GM12801 (cell line): ENCODE data around the gene CDC42BPA.

Experiments
- TF ChIP-seq, protein P1 (sequence below): IDR thresholded peaks from one replicate; pipeline ENCODE4 v1.5.1; 2011; ENCODE audit warnings: control low read depth; ENCODE audit not compliant: insufficient read length; ENCODE audit errors: extremely low read depth

CDC42BPA gene

GRCh38 chr1:227059076-227059475 lies 259.2 kb downstream of the CDC42BPA start:
- TF ChIP-seq, protein P1, sequence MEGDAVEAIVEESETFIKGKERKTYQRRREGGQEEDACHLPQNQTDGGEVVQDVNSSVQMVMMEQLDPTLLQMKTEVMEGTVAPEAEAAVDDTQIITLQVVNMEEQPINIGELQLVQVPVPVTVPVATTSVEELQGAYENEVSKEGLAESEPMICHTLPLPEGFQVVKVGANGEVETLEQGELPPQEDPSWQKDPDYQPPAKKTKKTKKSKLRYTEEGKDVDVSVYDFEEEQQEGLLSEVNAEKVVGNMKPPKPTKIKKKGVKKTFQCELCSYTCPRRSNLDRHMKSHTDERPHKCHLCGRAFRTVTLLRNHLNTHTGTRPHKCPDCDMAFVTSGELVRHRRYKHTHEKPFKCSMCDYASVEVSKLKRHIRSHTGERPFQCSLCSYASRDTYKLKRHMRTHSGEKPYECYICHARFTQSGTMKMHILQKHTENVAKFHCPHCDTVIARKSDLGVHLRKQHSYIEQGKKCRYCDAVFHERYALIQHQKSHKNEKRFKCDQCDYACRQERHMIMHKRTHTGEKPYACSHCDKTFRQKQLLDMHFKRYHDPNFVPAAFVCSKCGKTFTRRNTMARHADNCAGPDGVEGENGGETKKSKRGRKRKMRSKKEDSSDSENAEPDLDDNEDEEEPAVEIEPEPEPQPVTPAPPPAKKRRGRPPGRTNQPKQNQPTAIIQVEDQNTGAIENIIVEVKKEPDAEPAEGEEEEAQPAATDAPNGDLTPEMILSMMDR, result no peak

GRCh38 chr1:227058321-227058751 lies 260.0 kb downstream of the CDC42BPA start:
- TF ChIP-seq, protein P1, result no peak

GRCh38 chr1:227049253-227049652 lies 269.0 kb downstream of the CDC42BPA start:
- TF ChIP-seq, protein P1, result no peak

DNA sequence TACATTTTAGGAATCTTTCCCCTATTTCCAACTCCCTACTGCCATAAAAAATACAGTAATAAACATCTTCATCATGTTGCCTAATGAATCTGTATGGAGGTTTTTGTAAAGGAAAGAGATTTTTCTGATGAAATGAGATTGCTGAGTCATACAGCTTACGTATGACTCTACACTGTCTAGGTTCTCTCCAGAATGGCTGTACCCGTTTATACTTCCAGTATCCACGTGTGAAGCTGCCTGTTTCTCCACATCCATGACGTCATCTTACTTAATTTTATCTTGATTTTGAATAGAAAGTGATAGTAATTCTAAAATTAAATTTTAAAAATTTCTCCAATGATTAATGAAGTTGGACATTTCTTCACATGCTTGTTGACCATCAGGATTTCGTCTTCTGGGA lies 274.5 kb downstream of the CDC42BPA start:
- TF ChIP-seq, protein P1, result no peak

DNA sequence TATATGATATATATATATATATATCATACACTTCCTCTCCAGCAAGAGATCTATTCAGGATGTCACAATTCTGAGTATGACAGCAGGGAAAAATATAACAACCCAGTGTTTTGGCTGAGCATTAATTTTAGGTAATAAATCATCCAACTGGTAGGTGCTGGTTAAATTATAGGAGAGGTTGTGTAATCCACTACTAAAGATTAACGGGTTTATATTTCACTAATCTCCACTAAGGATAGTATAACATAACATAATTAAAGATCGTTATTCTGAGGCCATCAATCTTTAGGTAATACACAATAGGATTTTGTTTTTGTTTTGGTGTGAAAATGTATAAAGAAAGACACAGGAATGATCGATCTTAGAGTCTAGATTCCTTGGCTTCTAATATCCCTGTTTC lies 276.0 kb downstream of the CDC42BPA start:
- TF ChIP-seq, protein P1, result no peak

DNA sequence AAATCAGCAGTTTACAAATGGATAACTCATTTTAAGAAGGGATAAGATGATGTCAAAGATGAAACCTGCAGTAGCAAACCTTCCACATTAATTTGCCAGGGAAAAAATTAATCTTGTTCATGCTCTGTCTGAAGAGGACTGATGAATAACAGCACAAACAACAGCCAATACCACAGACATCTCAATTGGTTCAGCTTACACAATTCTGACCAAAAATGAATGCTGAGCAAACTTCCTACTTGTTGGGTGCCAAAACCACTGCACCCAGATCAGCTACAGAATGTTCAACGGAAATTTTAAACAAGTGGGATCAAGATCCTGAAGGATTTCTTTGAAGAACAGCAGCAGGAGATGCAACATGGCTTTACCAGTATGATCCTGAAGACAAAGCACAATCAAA lies 279.9 kb downstream of the CDC42BPA start:
- TF ChIP-seq, protein P1, result no peak

DNA sequence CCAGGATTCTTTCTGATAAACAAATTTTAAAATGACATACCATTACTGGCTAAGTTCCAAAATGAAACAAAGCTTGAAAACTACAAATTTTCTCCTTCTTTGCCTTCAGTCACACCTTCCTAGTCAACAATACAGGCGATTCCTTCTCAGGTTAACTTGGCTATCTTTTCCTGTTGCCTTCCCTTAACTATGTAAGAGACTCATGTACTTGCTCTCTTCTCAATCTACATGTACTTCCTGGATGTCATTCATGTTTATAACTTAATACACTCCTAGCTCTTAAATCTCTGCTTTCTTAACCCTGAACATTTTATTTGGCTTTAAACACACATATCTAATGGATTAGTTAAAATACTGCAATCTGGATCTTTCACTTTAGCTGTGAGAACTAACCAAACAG lies 281.2 kb downstream of the CDC42BPA start:
- TF ChIP-seq, protein P1, result no peak

DNA sequence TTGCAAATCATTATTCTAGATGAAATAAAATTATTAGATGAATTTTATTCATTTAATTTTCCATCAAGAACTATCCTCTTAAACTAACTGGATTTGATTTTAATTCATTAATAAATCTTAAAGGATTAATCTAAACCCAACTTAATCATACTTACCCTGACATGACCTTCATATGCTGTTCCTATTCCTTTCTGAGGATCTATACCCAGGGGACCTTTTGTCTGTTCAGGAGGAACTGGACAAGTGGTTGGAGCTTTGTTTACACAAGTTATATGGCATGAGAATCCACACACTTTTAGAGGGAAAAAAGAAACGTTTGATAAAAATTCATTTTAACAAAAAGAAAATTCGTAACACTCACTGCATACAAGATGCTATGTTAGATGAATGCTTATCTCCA lies 283.0 kb downstream of the CDC42BPA start:
- TF ChIP-seq, protein P1, result no peak
